ENCODE measurements around the gene KRT33B.

DNA sequence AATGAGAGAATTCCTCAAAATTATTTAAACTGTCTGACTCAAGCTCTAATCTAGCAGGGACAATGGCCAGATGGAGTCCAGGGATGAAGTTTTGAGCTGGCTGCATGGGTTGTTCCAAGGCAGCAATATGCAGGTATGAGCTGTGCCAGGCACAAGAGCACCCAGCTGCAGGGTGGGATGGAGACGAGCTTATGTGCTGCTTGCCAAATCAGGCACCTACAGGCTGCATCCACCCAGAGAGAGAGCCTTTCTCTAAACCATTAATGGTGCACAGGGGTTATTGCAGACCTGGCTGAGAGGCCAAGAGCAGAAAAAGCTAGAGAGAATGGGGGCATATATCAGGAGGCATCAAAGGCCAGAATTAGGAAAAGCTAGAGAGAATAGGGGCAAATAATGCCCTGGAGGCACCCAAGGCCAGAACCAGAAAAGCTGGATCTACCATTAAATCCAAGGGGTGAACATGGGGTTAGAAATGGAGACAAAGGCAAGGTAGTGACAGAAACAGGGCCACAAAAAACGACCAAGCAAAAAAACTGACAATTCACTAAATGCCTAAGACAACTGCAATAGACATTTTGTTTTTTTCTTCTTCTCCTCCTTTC lies 29.9 kb downstream of the KRT33B start:
- no peak for TF ChIP-seq TAF1 (IDR thresholded peaks at IDR 0.05; ENCODE audit: borderline replicate concordance, low read depth, low read length)
- TF ChIP-seq, protein P1, sequence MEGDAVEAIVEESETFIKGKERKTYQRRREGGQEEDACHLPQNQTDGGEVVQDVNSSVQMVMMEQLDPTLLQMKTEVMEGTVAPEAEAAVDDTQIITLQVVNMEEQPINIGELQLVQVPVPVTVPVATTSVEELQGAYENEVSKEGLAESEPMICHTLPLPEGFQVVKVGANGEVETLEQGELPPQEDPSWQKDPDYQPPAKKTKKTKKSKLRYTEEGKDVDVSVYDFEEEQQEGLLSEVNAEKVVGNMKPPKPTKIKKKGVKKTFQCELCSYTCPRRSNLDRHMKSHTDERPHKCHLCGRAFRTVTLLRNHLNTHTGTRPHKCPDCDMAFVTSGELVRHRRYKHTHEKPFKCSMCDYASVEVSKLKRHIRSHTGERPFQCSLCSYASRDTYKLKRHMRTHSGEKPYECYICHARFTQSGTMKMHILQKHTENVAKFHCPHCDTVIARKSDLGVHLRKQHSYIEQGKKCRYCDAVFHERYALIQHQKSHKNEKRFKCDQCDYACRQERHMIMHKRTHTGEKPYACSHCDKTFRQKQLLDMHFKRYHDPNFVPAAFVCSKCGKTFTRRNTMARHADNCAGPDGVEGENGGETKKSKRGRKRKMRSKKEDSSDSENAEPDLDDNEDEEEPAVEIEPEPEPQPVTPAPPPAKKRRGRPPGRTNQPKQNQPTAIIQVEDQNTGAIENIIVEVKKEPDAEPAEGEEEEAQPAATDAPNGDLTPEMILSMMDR (IDR thresholded peaks at IDR 0.05 in 2 of 3, conservative IDR thresholded peaks at IDR 0.05 in 1 of 3; ENCODE audit: control insufficient read depth in 2 of 3, extremely low read depth in 1 of 3, insufficient read depth in 1 of 3, low read depth in 3 of 3, low read length in 3 of 3) = no peak

Data from GM12878 (cell line).